HG03432 (cell line): ENCODE data around the gene NUTM2E.
"Not testable (repeated sequence)": the region's sequence is repeated elsewhere in the genome, so short reads cannot be mapped to it uniquely, and the experiment has no call there.

Source experiments
- ATAC-seq: cut with Tn5 transposase; IDR thresholded peaks from one replicate; pipeline ENCODE4 v1.9.1; 2021; ENCODE audit warnings: mild to moderate bottlenecking, moderate library complexity; ENCODE audit not compliant: unreplicated experiment

Gene NUTM2E

GRCh38 chr10:79862803-79863202 lies 36.3 kb downstream of the NUTM2E start:
- not testable (repeated sequence) for ATAC-seq

- ATAC-seq = not testable (repeated sequence)
Observed at GRCh38 chr10:79866903-79867551, 40.5 kb downstream of the NUTM2E start.

- ATAC-seq = not testable (repeated sequence)
Observed at GRCh38 chr10:79868023-79868422, 41.5 kb downstream of the NUTM2E start.

GRCh38 chr10:79869439-79870097 lies 43.0 kb downstream of the NUTM2E start:
- not testable (repeated sequence) for ATAC-seq

GRCh38 chr10:79871729-79872128 lies 45.2 kb downstream of the NUTM2E start:
- not testable (repeated sequence) for ATAC-seq
